GM13977 (cell line): Measurements from ENCODE around the gene INPPL1.

ENCODE experiments used
- DNase-seq: peaks from one replicate; pipeline ENCODE4 v3.0.0; 2012; ENCODE audit warnings: low spot score
- CTCF ChIP-seq: IDR thresholded peaks from 2 replicates; pipeline ENCODE4 v1.5.1; 2012; ENCODE audit warnings: mild to moderate bottlenecking, control low read depth; ENCODE audit not compliant: insufficient read depth; ENCODE audit errors: extremely low read depth, missing control alignments
- in situ Hi-C: fragments of 300-500 bp; cut with MboI; formaldehyde crosslinking; loops from one replicate; pipeline ENCODE4 v1.12.0; 2022; ENCODE audit warnings: low sequenced_read_pairs, low pct_unique_long_range_greater_than_20kb, mixed read lengths, inconsistent platforms; ENCODE audit not compliant: unreplicated experiment

The INPPL1 gene

GRCh38 chr11:72245263-72245816 lies 20.8 kb downstream of the INPPL1 start:
- DNase-seq = peak; percentile 35
- in situ Hi-C loops = no loop called here

GRCh38 chr11:72247584-72247983 lies 23.0 kb downstream of the INPPL1 start:
- in situ Hi-C loops = no loop called here
- no peak for TF ChIP-seq CTCF
- no peak for DNase-seq

More at GRCh38 chr11:72245263-72245816, 20.8 kb downstream of the INPPL1 start:
- no peak for TF ChIP-seq CTCF

GRCh38 chr11:72249961-72250360 lies 25.4 kb downstream of the INPPL1 start:
- in situ Hi-C loops = no loop called here
- no peak for TF ChIP-seq CTCF
- no peak for DNase-seq

- DNase-seq = no peak
- TF ChIP-seq CTCF = no peak
- in situ Hi-C loops = no loop called here
These were observed 26.3 kb downstream of the INPPL1 start for GRCh38 chr11:72250661-72251464.

GRCh38 chr11:72251614-72252013 lies 27.0 kb downstream of the INPPL1 start:
- DNase-seq = no peak
- no peak for TF ChIP-seq CTCF
- in situ Hi-C loops = no loop called here

GRCh38 chr11:72253392-72253791 lies 28.8 kb downstream of the INPPL1 start:
- TF ChIP-seq CTCF = no peak
- in situ Hi-C loops = no loop called here
- no peak for DNase-seq
